Measurements from ENCODE around the gene HIVEP3.

DNA sequence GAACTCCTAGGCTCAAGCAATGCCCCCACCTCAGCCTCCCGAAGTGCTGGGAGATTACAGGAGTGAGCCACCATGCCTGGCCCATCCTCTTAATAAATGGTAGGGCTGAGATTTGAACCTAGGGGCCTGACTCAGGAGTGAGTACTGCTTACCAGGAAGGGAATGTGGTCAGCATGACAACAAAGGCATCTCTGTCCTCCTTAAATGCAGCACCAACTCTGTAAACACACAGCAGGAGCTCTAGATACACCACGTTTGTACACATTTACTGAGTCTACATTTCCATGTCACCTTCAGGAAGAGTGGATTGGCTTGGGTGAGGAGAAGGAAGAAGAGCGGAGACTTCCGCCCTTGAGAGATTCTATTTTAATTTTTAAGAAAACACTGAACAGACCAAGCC, 38.5 kb downstream of the HIVEP3 start:
- TF ChIP-seq, protein P1, sequence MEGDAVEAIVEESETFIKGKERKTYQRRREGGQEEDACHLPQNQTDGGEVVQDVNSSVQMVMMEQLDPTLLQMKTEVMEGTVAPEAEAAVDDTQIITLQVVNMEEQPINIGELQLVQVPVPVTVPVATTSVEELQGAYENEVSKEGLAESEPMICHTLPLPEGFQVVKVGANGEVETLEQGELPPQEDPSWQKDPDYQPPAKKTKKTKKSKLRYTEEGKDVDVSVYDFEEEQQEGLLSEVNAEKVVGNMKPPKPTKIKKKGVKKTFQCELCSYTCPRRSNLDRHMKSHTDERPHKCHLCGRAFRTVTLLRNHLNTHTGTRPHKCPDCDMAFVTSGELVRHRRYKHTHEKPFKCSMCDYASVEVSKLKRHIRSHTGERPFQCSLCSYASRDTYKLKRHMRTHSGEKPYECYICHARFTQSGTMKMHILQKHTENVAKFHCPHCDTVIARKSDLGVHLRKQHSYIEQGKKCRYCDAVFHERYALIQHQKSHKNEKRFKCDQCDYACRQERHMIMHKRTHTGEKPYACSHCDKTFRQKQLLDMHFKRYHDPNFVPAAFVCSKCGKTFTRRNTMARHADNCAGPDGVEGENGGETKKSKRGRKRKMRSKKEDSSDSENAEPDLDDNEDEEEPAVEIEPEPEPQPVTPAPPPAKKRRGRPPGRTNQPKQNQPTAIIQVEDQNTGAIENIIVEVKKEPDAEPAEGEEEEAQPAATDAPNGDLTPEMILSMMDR (IDR thresholded peaks at IDR 0.05), result no peak
- TF ChIP-seq POLR2A (IDR thresholded peaks at IDR 0.05), result no peak
